ENCODE measurements around the gene RNF215.
"Not testable (repeated sequence)": the region's sequence is repeated elsewhere in the genome, so short reads cannot be mapped to it uniquely, and the experiment has no call there.

The RNF215 gene

DNA sequence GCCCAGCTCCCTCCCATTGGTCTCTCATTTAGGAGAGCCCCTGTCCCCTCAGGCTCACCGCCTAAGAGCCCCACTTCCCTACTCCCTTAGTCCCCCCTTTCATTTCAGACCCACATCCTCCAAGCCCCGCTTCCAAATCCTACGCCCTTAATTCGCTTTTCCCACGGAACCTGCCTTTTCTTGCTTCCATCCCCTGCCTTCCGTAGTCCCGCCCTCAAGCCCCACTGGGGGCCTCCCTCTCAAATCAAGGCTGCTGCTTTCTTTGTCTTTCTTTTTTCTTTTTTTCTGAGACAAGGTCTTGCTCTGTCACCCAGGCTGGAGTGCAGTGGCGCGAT, 30.0 kb downstream of the RNF215 start:
- DNase-seq, result no peak

DNA sequence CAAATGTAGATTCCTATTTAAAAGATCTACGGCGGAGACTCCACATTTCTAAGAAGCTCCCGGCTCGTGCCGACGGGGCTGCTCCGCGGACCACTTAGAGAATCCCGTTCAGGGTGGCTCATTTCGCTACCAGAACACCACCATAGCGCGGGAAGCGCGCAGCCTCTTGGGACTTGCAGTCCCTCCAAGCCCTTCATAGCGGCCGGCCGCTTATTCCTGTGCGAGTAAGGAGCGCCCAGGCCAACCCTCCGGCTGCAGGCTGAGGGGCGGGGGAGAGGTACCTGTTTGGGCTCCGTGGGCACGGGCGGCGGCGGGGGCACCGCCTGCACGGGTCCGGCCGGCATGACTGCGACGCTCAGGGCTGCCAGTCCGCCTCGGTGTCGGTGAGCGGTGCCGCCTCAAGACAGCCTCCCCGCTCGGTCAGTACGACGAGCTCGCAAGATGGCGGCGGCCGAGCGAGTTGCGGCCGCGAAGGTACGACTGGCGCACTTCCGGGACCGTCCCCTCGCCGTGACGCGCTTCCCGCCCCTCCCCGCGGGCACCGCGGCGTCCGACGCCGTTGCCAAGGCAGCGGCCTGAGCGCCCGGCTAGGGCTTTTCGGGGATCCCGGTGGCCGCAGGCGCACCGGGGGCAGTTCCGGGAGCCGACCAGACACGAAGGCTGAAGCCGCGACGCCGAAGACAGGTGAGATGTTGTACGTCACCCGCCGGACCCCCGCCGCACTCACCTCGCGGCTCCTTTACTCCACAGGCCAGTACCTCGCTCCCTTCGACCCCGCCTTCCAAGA, 30.6 kb downstream of the RNF215 start, which contains the start of the genes CCDC157 and SF3A1:
CCDC157 (plus strand) TSS at position 559 of the 787 bp plus-strand sequence. CDS start 8,994 bp downstream, outside the sequence.
SF3A1 (minus strand) TSS at position 446 of the 787 bp plus-strand sequence; CDS start at position 344, 102 bp downstream.
- peak; percentile 89 for DNase-seq

DNA sequence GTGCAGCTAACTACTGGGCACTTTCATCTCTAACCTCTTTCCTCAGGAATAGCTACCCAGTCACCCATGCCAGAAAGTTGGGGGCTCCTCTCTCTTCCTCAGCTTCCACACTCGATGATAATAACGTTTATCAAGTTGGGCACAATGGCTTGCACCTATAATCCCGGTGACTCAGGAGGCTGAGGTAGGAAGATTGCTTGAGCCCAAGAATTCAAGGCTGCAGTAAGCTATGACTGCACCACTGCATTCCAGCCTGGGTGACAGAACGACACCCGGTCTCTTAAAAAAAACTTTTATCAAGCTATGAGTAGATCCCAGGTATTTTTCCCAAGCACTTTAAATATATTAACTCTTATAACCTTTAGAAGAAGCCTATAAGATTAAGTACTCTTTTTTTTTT, 32.6 kb downstream of the RNF215 start:
- DNase-seq, result no peak

DNA sequence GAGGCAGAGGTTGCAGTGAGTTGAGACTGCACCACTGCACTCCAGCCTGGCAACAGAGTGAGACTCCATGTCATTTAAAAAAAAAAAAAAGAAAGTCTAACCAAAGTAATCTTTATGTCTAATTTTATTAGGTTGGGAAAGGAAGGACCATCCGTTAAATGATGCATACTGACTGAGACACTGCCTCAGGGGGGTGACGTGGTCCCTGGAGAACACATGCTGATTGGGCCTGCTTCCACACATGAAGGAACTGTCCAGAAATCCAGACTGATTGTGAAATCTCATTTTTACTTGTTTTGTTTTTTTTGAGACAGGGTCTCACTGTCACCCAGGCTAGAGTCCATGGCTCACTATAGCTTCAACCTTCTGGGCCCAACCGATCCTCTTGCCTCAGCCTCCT, 36.0 kb downstream of the RNF215 start:
- no peak for DNase-seq

DNA sequence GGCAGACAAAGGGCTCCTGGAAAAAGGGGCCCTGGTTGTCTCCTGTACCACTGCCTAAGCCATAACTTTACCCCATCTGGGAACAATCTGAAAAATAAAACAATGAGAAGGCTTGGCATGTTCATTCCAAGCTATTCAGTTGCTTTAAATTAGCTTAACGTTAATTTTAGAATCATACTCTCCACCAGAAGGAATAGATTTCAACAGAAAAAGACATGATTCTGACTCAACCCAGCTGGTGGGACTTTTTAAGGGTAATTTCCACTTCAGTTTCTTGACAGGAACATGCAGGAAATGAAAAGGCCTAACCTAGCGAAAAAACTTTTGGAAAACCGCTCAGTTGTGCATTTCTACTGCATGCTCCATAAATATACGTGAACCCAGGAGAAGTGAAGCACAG, 38.4 kb downstream of the RNF215 start:
- DNase-seq, result no peak

DNA sequence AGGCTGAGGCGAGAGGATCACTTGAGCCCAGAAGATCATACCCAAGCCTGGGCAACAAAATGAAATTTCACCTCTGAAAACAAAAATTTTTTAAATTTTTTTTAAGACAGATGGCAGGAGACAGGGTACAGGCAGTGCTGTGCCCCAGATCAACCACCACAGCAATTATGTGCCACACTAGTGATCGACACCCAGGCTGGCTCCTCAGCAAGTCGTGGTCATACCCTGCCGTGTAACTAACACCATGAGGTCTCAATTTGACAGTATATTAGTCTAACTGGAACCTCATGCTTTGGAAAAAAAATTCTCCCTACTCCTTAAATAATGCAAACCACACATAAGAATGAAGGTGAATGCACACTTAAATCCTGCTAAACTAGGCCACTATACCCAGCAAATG, 38.8 kb downstream of the RNF215 start:
- DNase-seq, result no peak

DNA sequence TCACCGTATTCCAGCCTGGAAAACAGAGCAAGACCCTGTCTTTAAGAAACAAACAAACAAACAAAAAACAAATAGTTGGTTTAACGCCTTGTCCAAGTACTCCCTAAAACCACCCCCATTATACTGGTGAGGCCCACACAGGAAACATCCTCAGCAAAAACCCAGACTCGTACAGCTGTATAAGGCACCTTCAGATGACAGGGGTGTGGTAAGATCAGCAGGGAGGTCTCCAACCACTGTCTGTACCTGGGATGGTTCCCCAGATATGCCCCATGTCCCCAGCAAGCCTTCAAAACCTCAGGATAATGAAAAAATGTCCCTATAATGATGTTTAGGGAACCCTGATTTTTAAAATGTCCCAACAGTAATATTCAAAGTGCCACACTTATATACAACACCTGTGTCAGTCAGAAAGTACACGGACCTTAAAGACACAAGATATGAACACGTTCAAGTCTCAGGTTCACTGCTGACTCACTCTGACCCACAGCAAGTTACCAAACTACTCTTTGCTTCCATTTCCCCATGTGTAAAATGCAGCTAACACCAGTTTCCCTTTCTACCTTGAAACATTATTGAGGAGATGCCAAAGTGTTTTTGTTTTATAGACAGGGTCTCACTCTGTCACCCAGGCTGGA, 39.8 kb downstream of the RNF215 start:
- no peak for DNase-seq

DNA sequence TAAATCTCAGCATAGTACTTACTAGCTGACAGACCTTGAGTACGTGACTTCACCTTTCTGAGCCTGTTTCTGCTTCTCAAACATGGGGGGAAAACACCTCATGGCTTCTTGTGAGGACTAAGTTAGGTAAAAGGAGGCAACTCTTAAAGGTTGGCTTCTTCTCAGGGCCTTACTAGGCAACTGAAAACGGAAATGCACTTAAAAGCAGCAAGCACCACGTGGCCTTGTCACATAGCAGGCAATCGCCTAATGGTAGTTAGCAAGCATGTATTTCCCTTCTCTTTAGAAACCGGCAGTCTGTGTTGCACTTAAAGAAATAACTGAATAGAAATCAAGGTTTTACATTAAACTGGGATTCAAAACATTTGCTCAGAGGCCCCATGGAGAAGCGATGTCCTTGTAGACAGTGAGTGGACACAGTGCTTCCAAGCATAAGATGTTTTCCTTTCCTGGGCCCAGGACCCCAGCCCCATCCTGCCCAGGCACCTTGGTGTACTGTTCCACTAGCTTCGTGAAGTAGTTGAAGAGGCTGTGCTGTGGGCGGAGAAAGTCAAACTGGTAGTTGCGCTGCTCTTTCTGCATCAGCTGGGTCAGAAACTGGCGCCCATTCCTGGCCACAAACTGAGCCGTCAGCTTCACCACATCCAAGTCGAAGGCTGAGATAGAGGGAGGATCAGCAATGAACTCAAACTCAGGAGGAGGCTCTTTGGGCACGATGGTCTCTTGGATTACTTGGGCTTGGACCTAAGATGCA, 42.6 kb downstream of the RNF215 start:
- DNase-seq, result no peak

DNA sequence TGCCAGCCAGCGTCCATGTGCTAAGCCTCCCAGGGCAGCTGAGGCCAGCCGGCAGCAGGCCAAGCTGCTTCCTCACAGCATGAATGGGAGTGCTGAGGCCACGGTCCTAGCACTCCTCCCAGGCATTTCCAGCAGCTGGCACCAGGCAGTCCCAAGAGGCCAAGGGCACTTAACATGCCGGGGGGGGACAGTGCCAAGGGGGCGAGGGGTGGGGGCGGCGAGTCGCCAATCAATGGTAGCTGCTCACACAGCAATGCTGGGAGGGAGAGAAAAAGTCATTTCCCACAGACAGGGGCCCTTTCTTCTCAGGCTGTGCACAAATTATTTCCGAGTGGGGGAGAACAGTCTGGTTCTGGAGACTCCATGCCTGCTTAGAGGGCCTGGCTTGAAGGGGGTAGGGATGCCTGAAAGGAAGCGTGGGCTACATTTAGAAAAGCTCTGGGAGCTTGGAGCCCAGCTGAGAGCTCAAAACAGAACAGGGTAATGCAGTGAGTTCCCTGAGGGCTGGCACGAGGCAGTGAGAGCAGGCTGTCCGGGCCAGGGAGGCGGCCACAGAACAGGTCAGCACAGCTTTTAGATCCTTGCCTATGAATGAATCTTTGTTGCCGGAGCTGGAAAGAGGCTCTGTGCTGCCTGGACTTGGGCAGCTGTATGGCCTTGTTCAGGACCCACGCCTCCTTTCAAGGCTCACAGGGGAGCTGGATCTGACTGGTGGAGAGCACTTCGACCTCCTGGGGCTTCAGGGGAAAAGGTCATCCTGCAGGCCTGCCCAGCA, 46.1 kb downstream of the RNF215 start:
- no peak for DNase-seq

DNA sequence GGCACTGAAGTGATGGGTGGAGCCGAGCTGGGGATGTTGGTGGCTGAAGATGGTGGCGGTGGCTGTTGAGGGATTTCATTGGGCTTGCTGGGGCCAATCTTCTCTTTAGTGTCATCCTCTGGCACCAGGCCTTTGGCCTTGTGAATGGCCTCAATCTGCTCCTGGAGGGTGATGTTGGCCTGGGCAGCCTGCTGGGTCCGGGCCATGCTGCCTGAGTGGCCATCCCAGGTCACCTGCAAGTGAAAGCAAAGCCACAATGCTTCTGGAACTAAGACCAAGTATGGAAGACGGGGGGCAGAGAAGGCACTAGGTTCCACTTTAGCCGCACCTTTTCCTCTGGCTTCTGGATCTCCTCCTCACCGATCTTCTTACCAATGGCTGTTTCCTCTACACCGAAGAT, 48.4 kb downstream of the RNF215 start:
- DNase-seq, result no peak

DNA sequence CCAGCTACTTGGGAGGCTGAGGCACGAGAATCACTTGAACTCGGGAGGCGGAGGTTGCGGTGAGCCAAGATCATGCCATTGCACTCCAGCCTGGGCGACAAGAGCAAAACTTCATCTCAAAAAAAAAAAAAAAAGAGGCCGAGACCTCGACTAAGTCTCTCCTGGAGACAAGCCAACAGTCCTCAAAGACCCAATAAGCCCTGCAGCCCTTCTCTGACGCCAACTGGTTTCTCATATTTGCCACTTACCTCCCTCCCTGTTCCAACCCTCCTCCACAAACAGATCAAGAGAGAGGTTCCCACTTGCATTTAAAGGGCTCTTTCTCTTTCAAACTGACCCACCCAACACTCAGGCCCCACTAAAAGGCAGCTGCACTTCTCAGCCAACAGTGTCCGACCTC, 48.9 kb downstream of the RNF215 start:
- DNase-seq, result not testable (repeated sequence)

- no peak for DNase-seq
These were observed 49.8 kb downstream of the RNF215 start for GRCh38 chr22:30337461-30337778.

DNA sequence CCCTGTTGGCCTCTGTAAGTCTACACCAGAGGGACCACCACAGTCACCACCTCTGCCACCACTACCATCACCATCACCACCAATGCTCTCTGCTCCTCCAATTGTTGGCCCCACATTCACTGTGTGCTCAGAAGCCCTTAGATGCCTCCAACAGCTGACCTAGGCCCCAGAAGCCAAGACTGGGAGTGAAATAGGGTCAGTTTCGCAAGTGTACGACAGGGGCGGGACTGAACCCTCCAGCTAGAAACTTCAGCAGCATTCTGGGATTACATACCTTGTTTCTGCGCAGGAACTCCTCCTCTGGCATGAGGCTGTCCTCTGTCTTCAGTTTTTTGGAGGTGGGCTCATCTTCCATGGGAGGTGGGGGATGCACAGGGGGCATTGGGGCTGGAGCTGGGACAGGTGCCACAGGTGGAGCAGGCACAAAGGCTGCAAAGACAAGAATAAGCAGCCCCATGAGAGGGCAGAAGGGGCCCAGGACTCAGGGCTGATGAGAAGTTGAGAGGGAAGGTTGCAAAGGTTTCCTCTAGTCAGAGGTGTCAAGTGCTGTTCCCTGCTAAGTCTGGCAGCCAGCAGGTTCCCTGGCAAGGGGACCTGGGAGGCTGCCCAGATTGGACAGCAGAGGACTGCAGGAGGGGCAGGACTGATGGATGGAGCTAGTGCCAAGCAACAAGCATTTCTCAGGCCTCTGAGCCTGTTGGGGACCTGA, 50.3 kb downstream of the RNF215 start:
- no peak for DNase-seq

DNA sequence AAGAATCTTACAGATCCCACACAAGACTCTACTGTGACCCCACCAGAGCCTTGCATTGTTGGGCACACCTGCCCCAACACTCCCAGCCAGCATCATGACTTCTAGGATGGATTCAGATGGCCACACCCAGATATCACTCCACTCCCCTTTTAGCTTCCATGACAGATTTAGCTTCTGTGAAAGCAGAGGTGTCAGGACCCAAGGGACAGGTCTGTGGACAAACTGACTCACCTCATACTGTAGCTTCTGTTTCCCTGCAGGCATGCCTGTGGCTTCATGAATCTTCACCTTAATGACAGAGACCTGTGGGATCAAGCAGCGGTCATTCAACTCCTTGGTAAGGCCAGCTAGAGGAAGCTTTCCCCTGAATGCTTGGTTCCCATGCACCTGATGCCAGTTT, 52.0 kb downstream of the RNF215 start:
- no peak for DNase-seq

- no peak for DNase-seq
These were observed 52.6 kb downstream of the RNF215 start for GRCh38 chr22:30334646-30335045.

- no peak for DNase-seq
These were observed 53.5 kb downstream of the RNF215 start for GRCh38 chr22:30333707-30334087.

GRCh38 chr22:30332994-30333706, 54.1 kb downstream of the RNF215 start:
- DNase-seq, result no peak

DNA sequence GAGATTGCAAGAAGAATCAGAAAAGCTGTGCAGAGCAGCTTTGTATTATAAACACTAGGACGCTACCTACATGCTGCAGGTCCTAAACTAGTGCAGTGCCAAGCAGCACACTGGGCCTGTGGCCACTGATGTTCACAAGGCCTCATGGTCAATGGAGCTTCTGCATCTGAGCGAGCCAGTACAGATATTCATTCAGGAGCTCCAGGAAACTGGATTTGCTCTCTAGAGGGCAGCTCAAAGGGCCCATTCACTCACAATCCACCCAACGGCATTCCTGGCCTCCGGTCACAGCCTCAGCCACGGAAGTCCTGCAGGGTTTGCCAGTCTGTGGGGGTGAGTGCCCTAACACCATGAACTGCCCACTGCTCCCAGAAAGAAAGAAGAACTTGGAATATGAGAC, 54.7 kb downstream of the RNF215 start:
- DNase-seq, result no peak

Data from activated T-cell treated with anti-CD3 and anti-CD28 coated beads, Interleukin-2, amount 50 U/mL, for 1 hour (primary cell).